NCI-H1417 treated with DMSO at 0.1 percent for 48 hours (cell line): Measurements from ENCODE around the gene PPM1H.
"Not testable (repeated sequence)": the region's sequence is repeated elsewhere in the genome, so short reads cannot be mapped to it uniquely, and the experiment has no call there.

Source experiments
- DNase-seq: peaks from one replicate; lab custom pipeline; 2025; lab: John Stamatoyannopoulos, UW

The PPM1H gene

DNA sequence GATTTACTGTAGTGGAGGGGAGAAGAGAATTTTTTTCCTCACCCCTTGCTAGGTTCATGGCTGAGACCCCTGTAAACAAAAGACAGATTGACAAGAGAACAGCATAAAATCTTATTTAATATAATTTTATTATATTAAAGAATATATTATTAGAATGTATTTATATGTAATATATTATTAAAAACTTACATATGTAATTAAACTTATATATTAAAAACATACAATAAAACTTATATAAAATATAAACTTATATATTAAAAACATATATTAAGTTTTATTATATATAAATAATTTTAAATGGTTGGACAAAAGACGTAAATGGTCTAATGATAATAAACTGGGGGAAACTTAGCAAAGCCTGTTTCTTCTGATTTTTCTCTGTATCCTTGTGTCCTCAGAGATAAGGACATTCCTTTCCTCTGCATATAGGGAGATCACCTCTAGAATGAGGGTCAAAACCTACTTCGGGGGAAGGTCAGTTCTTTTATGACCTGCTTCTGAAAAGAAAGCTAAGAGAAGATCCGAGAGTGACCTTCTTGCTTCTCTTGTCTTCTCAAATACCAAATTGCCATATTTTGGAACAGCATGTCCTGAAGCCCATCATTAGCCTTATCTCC lies 8.9 kb upstream of the PPM1H start:
- DNase-seq, result no peak

DNA sequence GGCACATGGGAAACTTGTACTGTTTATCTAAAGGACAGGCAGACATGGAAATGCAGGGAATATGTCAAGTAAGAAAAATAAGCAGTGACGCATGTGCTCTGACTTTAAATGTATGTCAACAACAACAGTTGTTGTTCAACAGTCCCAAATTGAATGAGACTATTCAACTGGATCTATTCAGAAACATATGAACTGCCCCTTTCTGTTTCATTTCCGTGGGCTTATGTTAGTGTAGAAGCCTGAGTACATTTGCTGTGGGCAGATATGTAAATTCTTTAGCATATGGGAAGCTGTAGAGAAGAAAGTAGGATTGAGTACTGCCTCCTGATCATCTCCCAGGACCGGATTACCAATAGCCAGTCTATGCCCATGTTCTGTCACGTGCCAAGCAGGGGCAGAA lies 7.4 kb upstream of the PPM1H start:
- not testable (repeated sequence) for DNase-seq

GRCh38 chr12:62934239-62934798 lies 631 bp downstream of the PPM1H start:
- no peak for DNase-seq

DNA sequence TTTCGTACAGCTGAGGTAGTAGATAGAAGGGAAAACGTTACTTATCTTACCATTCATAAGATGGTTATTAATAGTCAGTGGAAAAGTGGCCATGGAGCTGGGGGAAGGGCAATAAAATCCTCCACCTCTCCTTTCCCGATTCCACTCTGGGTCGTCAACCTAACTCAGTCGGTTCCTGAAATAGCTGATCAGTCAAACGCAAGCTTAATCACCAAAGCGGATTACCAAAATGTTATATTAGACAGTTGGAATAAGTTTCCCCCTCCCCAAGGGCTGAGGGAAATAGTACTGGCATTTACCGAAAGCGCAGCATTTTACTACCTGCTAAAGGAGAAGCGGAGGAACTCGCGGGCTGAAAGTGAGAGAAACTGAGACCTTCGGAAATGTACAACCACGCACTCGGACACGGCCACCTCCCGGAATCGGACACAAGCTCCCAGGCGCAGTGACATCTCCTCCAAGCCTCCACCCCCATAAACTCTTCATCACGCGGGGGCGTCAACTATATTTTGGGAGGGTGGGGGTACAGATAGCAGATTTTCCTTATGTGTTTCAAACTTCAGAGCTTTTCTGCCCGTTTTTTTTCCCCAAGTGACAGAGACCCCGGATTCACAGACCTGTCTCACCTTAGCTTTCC lies 1.2 kb downstream of the PPM1H start:
- no peak for DNase-seq

DNA sequence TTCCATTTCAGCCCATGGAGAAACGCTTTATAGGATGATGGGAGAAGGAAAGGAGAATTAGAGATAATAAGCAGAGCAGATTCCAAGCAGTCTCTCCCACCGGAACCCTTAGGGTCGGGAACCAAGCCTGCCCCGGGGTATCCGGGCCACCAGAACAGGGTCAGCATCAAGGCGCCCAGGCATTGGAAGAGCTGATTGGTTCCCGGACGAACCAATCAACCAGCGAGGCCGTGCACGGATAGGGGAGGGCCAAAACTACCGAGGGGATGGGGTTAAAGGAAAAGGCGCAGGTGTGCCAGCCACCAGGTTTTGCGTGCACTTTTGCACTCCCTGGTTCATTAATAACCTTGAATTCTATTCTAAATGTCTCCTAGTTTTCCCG lies 1.7 kb downstream of the PPM1H start:
- DNase-seq, result peak; percentile 57

- DNase-seq, result no peak
These were observed 3.5 kb downstream of the PPM1H start for GRCh38 chr12:62931477-62931876.

DNA sequence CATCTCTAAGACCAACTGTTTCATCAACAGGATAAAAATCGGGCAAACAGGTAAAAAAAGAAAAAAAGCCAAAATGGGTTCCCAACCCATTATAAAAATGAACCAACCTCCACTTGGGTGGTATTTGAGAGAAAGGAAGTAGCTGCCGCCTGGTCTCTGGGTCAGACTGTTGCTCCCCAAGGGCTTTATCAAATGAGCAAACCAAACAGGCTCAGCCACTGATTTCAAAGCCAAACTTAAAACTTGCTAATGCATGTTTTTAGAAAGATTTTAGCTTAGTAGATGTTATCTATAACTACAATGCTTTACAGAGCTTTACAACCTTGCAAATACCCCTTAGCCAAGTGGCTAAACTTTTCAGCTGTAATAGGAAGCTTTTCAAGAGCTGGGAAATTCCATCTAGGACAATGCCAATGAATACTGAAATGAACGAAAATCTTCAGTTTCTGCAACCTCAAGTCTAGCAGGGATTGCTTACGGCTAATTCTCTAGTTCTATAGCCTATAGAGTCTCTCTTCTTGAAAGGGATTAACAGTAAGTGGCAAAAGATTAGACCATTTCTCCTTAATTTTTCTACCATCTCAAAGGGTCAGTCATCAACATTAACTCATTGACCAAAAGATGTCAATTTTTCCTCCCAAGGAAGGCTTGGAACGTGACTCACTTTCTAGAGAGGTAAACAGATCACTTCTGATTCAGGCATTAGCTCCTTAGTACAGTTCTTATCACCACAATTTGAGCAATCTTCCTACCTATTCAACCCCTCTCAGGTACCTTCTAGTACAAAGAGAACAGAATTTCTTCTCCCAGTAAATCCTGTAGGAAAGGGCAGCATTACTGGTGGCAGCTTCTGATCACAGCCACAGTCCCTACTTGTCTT lies 4.2 kb downstream of the PPM1H start:
- DNase-seq, result no peak

DNA sequence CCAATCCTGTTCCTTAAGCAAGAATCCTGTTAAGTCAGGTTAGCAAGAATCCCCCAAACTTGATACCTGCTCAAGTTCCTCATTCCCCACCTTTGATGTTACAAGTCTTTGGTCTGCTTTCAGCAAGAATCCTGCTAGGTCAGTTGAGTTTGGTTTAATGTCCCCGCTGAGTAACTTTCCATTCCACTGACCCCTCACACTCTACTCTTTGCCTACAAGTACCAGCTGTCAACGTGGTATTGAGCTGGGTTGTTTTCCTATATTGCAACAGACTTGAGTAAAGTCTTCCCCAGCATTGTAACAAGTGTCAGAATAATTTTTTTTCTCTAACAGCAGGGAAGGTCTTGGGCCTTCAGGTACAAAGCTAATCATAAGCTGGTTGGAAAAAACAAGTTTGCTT lies 6.3 kb downstream of the PPM1H start:
- DNase-seq, result no peak

GRCh38 chr12:62925680-62926079 lies 9.3 kb downstream of the PPM1H start:
- no peak for DNase-seq

GRCh38 chr12:62924084-62924483 lies 10.9 kb downstream of the PPM1H start:
- DNase-seq, result no peak

DNA sequence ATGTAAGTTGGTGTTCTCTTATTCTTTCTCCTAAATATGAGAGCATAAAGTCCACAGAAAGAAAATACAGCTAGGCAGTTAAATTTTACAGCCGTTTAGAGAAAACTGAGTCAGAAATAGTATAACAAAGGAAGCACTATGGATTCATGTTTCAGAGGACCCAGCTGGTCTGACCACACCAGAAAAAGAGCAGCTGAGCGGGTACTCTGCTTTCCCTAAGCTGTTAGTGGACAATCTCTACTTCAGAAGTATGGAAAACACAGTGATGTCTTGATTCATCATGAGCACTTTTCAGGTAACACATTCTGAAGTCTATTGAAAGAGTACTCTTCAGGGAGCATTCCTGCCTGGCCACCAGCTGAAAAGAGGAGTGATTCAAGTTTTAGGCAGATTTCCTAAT lies 12.4 kb downstream of the PPM1H start:
- DNase-seq, result no peak

DNA sequence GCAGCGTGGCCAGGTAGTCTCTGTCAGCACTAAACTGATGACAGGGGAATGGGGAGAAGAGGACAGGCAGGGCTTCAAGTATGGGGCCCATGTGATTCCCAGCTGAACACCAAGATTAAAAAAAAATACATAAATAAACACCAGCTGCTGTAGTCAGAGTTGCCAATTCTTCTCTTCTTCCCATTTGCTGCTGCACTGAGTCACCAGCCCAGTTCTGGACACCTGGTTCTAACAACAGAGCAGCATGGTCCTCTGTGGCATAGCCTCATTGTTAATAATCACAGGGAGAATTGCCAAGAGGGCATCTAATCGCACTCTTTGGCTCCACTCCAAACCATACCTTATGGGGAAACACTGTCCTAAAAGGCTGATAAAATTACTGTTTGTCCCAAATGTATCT lies 15.1 kb downstream of the PPM1H start:
- peak; percentile 58 for DNase-seq

DNA sequence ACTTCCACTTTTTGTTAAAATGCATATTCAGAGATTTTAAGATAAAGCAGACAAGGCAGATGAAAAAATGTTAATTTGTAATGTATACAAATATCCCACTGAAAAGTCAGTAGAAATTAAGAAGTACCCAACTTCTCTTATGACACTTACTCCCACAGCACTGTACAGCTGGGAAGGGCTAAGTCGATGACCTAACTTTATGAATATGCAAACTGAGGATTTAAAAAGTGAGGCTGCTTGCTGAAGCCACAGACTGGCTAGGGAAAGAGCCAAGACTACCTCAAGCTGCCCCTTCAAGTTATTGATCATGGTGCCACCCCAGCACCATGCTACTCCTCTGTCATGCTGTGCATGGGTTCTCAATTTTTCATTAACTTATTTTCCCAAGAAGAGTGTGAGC lies 17.0 kb downstream of the PPM1H start:
- DNase-seq, result no peak

GRCh38 chr12:62916632-62917425 lies 18.1 kb downstream of the PPM1H start:
- no peak for DNase-seq

DNA sequence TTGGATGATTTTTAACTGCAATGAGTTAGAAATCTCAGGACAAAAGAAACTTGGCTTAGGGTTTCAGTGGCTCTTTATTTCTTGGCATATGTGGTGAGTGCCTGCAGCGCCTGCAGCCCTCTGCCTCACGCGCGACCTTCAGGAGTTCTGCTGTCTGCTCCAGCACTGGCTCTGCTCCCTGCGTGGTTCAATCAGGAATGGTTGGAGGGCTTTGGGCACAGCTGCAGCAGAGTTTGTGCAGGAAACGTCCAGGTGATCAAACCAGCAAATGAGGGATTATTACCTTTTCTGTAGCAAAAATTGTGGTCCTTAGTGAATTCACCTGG lies 19.8 kb downstream of the PPM1H start:
- no peak for DNase-seq

DNA sequence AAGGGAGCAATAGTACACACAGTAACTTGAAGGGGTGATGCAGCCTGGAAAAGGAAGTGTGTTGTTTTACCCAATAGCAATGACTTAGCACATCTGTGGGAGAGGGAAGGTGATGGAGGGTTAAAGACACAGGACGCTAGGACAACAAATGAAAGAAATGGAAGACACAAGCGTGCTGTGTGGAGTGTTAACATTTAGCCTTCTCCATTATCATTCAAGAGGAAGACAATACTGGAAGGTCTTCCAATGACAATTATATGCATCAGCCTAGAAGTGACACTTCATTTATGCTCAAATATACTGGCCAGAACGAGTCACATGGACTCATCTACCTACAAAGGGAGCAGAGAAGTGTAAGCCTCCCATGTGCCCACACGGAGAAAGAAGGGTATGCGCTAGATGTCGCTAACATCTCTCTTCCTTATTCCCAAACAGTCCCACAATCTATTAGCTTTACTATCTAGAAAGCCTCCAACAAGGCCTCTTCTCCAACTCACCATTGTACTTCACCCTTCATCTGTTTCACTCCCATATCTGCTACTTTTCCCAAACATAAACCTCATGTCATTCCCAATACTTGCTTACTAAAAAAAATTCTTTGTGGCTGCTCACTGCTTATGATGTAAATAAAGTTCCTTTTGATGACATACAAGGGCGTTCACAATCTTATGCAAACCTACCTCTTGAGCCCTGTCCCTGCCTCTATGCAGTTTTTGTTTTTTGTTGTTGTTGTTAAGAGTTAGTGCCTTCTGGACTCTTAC lies 20.3 kb downstream of the PPM1H start:
- no peak for DNase-seq

DNA sequence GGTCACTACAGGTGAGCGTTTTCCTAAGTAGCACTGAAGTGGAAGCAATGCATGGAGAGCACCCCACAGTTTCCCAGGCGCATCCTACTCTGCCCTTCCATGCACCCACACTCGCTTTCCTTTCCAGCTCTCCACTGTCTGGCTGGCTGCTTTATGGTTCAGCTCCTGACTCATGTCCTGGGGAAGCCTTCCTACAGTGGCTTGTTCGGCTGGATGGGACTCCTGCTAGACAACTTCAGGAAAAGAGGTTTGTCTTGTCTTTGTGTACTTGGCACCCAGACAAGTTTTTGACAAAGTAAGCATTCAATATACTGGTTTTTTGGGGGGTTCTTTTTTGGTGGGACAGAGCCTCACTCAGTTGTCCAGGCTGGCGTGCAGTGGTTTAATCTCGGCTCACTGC lies 21.6 kb downstream of the PPM1H start:
- no peak for DNase-seq

DNA sequence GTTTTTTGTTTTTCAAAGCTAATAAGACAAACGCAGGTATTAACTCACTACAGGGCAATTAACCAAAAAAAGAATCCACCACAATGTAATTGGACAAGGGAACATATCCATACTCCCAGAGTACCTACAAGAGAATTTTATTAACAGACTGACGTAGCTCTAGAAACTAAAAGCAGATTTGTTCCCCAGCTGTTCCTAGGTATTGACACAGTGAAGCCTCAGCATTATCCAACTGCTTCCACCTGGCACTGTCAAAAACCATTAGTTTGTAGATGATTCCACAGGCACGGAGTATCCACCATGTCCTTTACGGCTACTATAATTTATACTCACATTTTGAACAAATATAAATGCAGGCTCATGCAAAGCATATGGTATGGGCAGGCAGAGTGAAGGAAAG lies 22.3 kb downstream of the PPM1H start:
- no peak for DNase-seq

DNA sequence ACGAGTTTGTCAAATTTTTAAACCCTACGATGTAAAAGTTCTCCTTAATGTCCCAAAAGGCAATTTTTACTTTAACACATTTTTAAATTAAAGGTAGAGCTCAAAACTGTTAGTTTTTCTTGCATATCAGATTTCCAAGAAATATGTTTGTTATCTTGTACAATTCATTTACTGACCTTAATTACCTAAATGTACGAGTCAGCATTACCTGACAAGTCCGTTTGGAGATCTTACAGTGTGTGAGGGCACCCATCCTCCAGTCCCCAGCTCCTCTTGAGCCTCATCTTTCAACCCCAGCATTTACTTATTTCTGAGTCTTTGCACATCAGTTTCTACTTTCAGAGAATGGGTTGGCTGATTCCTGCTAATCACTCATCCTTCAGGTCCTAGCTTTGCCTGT lies 23.7 kb downstream of the PPM1H start:
- no peak for DNase-seq

DNA sequence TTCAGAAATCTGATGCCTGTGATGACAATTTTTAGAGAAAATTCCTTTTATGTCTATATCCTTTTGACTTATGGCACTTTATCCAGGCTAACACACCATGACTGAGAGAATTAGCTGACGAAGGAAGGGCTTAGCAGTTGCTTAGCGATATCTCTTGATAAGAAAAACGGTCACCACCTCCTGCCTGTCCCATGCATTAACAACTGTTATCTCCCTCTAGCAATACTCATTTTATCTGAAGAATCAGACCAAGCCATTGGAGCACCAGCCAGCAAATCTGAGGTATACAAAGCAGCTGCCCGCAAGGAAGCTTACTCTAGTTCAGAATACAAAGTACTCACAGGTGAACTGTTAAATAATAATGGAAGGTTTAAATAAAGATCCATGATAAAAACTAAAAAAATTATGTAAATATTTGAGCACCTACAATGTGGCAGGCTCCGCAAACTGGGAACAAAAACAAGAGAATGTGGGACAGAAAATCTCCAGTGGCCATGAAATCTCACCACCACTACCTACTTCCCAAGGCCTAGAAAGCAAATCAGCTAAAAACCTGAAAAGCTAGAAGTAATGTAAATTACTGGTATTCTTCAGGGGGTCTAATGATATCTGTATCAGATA lies 24.3 kb downstream of the PPM1H start:
- DNase-seq, result no peak

DNA sequence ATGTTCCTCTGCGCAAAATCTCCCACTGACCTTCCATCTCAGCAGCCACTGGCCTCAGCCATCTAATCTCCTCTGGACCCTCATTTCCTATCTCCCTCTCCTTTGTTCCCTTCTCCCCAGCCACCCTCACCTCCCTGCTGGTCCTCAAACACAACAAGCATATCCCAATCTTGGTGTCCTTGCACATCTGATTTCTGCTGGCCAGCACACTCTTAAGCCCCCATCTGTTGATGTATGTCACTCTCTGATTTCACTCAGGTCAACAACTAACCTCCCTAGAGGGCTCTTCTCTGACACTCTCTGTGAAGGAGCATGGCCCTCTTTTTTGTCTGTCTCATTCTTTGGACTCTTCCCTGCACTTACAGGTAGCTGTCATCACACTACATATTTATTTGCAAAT lies 25.6 kb downstream of the PPM1H start:
- DNase-seq, result no peak
